Measurements from ENCODE around the gene GABRD.

Gene GABRD

GRCh38 chr1:2060072-2060471, 40.9 kb downstream of the GABRD start:
- TF ChIP-seq, protein P1, sequence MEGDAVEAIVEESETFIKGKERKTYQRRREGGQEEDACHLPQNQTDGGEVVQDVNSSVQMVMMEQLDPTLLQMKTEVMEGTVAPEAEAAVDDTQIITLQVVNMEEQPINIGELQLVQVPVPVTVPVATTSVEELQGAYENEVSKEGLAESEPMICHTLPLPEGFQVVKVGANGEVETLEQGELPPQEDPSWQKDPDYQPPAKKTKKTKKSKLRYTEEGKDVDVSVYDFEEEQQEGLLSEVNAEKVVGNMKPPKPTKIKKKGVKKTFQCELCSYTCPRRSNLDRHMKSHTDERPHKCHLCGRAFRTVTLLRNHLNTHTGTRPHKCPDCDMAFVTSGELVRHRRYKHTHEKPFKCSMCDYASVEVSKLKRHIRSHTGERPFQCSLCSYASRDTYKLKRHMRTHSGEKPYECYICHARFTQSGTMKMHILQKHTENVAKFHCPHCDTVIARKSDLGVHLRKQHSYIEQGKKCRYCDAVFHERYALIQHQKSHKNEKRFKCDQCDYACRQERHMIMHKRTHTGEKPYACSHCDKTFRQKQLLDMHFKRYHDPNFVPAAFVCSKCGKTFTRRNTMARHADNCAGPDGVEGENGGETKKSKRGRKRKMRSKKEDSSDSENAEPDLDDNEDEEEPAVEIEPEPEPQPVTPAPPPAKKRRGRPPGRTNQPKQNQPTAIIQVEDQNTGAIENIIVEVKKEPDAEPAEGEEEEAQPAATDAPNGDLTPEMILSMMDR (IDR thresholded peaks at IDR 0.05; ENCODE audit: low read depth, low read length) = no peak

GRCh38 chr1:2060535-2060934, 41.4 kb downstream of the GABRD start:
- DNase-seq (ENCODE audit: extremely low read depth, low read depth) = no peak
- TF ChIP-seq, protein P1 (IDR thresholded peaks at IDR 0.05; ENCODE audit: low read depth, low read length) = no peak

More at GRCh38 chr1:2060072-2060471, 40.9 kb downstream of the GABRD start:
- DNase-seq (ENCODE audit: extremely low read depth, low read depth) = no peak

DNA sequence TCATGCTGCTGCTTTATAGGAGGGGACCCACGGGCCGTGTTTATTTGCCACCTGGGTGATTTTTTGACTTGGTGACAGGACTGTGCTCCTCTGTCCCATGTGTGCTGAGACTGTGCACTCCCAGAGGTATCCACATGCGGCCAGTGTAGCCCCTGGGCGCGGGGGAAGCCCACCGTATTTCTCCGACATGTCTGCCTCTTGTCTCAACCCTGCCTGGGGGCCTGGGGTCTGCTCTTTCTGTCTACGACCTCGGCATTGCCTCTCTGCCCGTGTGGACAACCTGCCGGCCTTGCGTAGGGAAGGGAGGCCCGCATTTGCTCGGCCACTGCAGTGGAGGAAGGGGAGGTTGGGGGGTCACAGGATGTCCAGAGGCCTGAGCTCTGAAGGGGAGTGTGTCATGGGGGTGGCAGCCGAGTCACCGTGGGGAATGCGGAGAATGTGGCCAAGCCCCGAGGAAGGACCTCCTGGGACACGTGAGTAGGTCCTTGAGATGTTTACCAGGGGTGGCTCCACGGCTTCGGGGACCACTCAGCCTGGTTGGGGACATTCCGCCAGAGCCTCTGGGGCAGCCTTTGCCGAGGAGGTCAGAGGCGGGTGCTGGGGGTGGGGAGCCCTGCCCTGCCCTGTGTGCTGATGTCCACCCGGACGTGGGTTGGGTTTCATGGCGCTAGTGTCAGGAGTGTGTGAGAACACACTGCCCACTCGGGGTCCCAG, 42.1 kb downstream of the GABRD start:
- DNase-seq (ENCODE audit: extremely low read depth, low read depth) = no peak
- TF ChIP-seq, protein P1 (IDR thresholded peaks at IDR 0.05; ENCODE audit: low read depth, low read length) = no peak

DNA sequence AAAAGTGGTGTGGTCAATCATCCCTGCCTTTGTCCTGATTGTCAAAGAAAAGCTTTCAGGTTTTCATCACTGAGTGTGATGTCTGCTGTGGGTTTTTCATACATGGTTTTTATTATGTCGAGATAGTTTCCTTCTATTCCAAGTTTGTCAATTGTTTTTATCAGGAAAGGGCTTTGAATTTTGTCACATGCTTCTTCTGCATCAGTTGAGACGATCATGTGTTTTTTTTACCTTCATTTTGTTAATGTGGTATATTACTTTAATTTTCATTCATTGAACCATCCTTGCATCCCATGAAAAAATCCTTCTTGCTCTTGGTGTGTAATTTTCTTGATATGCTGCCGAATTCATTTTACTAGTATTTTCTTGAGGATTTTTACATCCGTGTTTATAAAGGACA, 46.6 kb downstream of the GABRD start:
- TF ChIP-seq, protein P1 (IDR thresholded peaks at IDR 0.05; ENCODE audit: low read depth, low read length) = no peak
- DNase-seq (ENCODE audit: extremely low read depth, low read depth) = no peak

DNA sequence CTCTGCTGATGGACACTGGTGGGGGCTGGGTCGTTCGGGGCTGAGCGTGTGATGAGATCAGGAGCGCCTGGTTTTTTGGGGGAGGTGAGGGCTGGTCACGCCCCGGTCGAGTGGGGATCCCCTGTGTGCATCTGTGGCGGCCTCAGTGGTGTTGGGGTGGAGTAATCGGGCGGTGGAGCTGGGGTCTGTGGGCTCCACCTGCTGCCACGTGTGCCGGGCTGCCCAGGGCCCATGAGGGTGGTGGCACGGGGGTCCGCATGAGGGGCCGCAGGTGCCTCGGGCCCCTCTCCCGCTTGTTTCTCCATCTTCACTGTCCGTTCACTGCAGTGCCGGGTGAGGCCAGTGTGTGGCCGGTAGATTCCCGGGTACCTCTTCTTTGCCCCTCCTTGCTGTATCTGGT, 48.2 kb downstream of the GABRD start:
- TF ChIP-seq, protein P1 (IDR thresholded peaks at IDR 0.05; ENCODE audit: low read depth, low read length) = no peak
- DNase-seq (ENCODE audit: extremely low read depth, low read depth) = no peak

DNA sequence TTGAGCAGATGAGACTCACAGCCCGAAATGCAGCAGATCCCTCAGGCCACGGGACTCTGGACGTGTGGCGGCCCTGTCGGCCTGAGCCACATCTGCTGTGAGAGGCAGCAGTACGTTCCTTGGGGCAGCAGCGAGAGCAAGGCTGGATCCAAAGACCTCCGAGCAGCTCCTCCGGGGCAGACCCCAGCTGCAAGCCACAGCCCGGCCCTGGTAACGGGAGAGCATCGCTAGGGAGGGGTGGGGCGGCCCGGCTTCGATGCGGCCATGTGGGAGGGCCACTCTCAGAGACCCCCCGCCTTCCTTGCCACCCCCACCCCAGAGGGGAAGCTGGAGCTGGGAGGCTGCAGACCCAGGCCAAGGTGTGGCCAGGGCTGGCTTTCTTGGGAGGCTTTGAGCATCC, 48.8 kb downstream of the GABRD start:
- no peak for DNase-seq (ENCODE audit: extremely low read depth, low read depth)
- TF ChIP-seq, protein P1 (IDR thresholded peaks at IDR 0.05; ENCODE audit: low read depth, low read length) = no peak

GRCh38 chr1:2068951-2069350, 49.8 kb downstream of the GABRD start:
- TF ChIP-seq, protein P1 (IDR thresholded peaks at IDR 0.05; ENCODE audit: low read depth, low read length) = no peak
- no peak for DNase-seq (ENCODE audit: extremely low read depth, low read depth)
